IMR-90 (cell line): Measurements from ENCODE around the gene SWAP70. TPM values are rescaled to one million over a fixed set of nuclear protein-coding genes. Genes with fewer than 3 reads are reported as not detected.

ENCODE experiments used
- ATAC-seq: fragments of 200-7000 bp; cut with Tn5 transposase; 2 replicates; pipeline ENCODE4 v1.9.1; 2020; ENCODE audit warnings: low read depth, mild to moderate bottlenecking, moderate library complexity
- BruUV-seq: library from RNA; stranded (reverse); fragments of 400-500 nt; replicated peaks from 2 replicates; lab custom pipeline; 2021; lab: Mats Ljungman, UMichigan
- CTCF ChIA-PET: fragments of 300-600 bp; formaldehyde crosslinking; extraction: SDS; loops from one replicate; lab custom pipeline; 2021; ENCODE audit warnings: antibody characterized with exemption; lab: Yijun Ruan, JAX
- POLR2A ChIA-PET: fragments of 300-600 bp; sonication (Branson Sonifier 250); formaldehyde crosslinking; loops from one replicate; lab custom pipeline; 2022; ENCODE audit warnings: antibody characterized with exemption; ENCODE audit not compliant: unreplicated experiment; lab: Charles Lee
- DNase-seq: peaks from one replicate; pipeline ENCODE4 v3.0.0; 2013
- H2AFZ ChIP-seq: replicated peaks from 2 replicates; pipeline ENCODE3; 2013; ENCODE audit warnings: low read length, mild to moderate bottlenecking; ENCODE audit not compliant: poor library complexity
- H2AK5ac ChIP-seq: 2 replicates; pipeline ENCODE4 v1.6.1; 2013; ENCODE audit warnings: low read depth, low read length, inconsistent platforms
- H2AK9ac ChIP-seq: replicated peaks from 2 replicates; pipeline ENCODE3; 2013; ENCODE audit warnings: mild to moderate bottlenecking, low read depth, low read length, moderate library complexity; ENCODE audit not compliant: poor library complexity
- H2BK120ac ChIP-seq: 2 replicates; pipeline ENCODE4 v1.6.1; 2013; ENCODE audit warnings: low read depth, low read length, inconsistent platforms
- H2BK15ac ChIP-seq: 3 replicates; pipeline ENCODE4 v1.6.1; 2013; ENCODE audit warnings: low read depth, low read length, inconsistent platforms
- H2BK20ac ChIP-seq: 2 replicates; pipeline ENCODE4 v1.6.1; 2013; ENCODE audit warnings: low read depth, mild to moderate bottlenecking, inconsistent platforms, low read length, moderate library complexity
- H2BK5ac ChIP-seq: 2 replicates; pipeline ENCODE4 v1.6.1; 2013; ENCODE audit warnings: mild to moderate bottlenecking, low read depth, low read length, inconsistent platforms; ENCODE audit not compliant: poor library complexity, severe bottlenecking
- H3K14ac ChIP-seq: replicated peaks from 2 replicates; pipeline ENCODE4 v1.6.1; 2013; ENCODE audit warnings: low read depth, low read length, inconsistent platforms
- H3K18ac ChIP-seq: 2 replicates; pipeline ENCODE4 v1.6.1; 2013; ENCODE audit warnings: low read depth, low read length, control low read depth
- H3K23ac ChIP-seq: 2 replicates; pipeline ENCODE4 v1.6.1; 2013; ENCODE audit warnings: low read depth, low read length, inconsistent platforms
- H3K27ac ChIP-seq: 2 replicates; pipeline ENCODE4 v1.5.1; 2013; ENCODE audit warnings: mild to moderate bottlenecking, control low read depth, low read length; ENCODE audit not compliant: insufficient read depth
- H3K27me3 ChIP-seq: 2 replicates; pipeline ENCODE4 v1.6.1; 2013; ENCODE audit warnings: low read length; ENCODE audit not compliant: control insufficient read depth, insufficient read depth
- H3K36me3 ChIP-seq: 2 replicates; pipeline ENCODE4 v1.6.1; 2013; ENCODE audit warnings: low read length, mixed read lengths; ENCODE audit not compliant: control insufficient read depth, insufficient read depth
- H3K4ac ChIP-seq: 2 replicates; pipeline ENCODE4 v1.6.1; 2013; ENCODE audit warnings: low read depth, low read length, inconsistent platforms
- H3K4me1 ChIP-seq: 2 replicates; pipeline ENCODE4 v1.6.1; 2013; ENCODE audit warnings: low read length, mixed read lengths; ENCODE audit not compliant: control insufficient read depth, insufficient read depth
- H3K4me2 ChIP-seq: 2 replicates; pipeline ENCODE4 v1.6.1; 2013; ENCODE audit warnings: low read depth, mild to moderate bottlenecking, control low read depth, low read length, moderate library complexity
- H3K4me3 ChIP-seq: 2 replicates; pipeline ENCODE4 v1.5.1; 2013; ENCODE audit warnings: low read depth, mild to moderate bottlenecking, control low read depth, low read length, moderate library complexity; ENCODE audit not compliant: insufficient read depth
- H3K56ac ChIP-seq: 2 replicates; pipeline ENCODE4 v1.6.1; 2013; ENCODE audit warnings: low read length, inconsistent platforms; ENCODE audit not compliant: insufficient read depth; ENCODE audit errors: extremely low read depth
- H3K79me1 ChIP-seq, 2 experiments: 2 replicates each; pipeline ENCODE4 v1.6.1; 2013; ENCODE audit warnings: low read length in 2 of 2, inconsistent platforms in 1 of 2, low read depth in 1 of 2
- H3K9ac ChIP-seq: 2 replicates; pipeline ENCODE4 v1.6.1; 2013; ENCODE audit warnings: low read depth, low read length, control low read depth
- H3K9me1 ChIP-seq: 2 replicates; pipeline ENCODE4 v1.6.1; 2013; ENCODE audit warnings: low read length, inconsistent platforms; ENCODE audit not compliant: insufficient read depth
- H3K9me3 ChIP-seq: 2 replicates; pipeline ENCODE4 v1.6.1; 2013; ENCODE audit warnings: low read length; ENCODE audit not compliant: control insufficient read depth, insufficient read depth
- H4K20me1 ChIP-seq: 2 replicates; pipeline ENCODE4 v1.6.1; 2013; ENCODE audit warnings: low read length, inconsistent platforms; ENCODE audit not compliant: insufficient read depth
- H4K5ac ChIP-seq: 2 replicates; pipeline ENCODE4 v1.6.1; 2013; ENCODE audit warnings: mild to moderate bottlenecking, low read depth, low read length, control low read depth
- H4K8ac ChIP-seq, 2 experiments: 2 replicates each; pipeline ENCODE4 v1.6.1; 2013; ENCODE audit warnings: low read depth in 2 of 2, low read length in 2 of 2, control low read depth in 1 of 2, inconsistent platforms in 1 of 2
- H4K91ac ChIP-seq: 2 replicates; pipeline ENCODE4 v1.6.1; 2013; ENCODE audit warnings: low read depth, low read length, inconsistent platforms; ENCODE audit not compliant: insufficient read depth
- BHLHE40 ChIP-seq: fragments of 150-350 bp; IDR thresholded peaks from 2 replicates; pipeline ENCODE4 v1.6.1; 2016; ENCODE audit warnings: mild to moderate bottlenecking, low read depth, low read length
- FOS ChIP-seq: fragments of 150-350 bp; IDR thresholded peaks from 2 replicates; pipeline ENCODE4 v1.6.1; 2016; ENCODE audit warnings: low read depth, low read length
- POLR2A ChIP-seq: IDR thresholded peaks from 2 replicates; pipeline ENCODE4 v1.6.1; 2012; ENCODE audit warnings: mild to moderate bottlenecking, low read depth, low read length
- WGBS, 2 experiments: methylation state at CpG; one replicate each; pipeline versions ENCODE4 v1.1.5 to v1.1.7; 2013; ENCODE audit warnings: missing lambda C conversion rate in 2 of 2; ENCODE audit not compliant: insufficient read length in 1 of 2; ENCODE audit errors: extremely low coverage in 2 of 2; 5-methylcytosine and 5-hydroxymethylcytosine counted together
- dilution Hi-C: fragments of 300-500 bp; cut with HindIII; formaldehyde crosslinking; loops from one replicate; pipeline ENCODE4 v1.14.3; 2018; ENCODE audit warnings: low sequenced_read_pairs; ENCODE audit not compliant: unreplicated experiment
- in situ Hi-C: fragments of 300-500 bp; cut with MboI; formaldehyde crosslinking; loops from 3 replicates; pipeline ENCODE4 v1.14.3; 2019; ENCODE audit warnings: low sequenced_read_pairs, inconsistent platforms, mixed read lengths
- intact Hi-C: fragments of 100-400 bp; cut with micrococcal nuclease; formaldehyde crosslinking; loops from 2 replicates; pipeline ENCODE4 v1.10.0; 2022
- polyA plus RNA-seq, 3 experiments: library from polyadenylated mRNA; depleted of rRNA; stranded (reverse); fragments of >200 nt; gene quantifications; 2 replicates each; pipeline ENCODE4 v1.2.3, GENCODE V29; 2012; ENCODE audit warnings: low replicate concordance in 1 of 3
- total RNA-seq: library from RNA; depleted of rRNA; stranded (reverse); fragments of >200 nt; gene quantifications from 2 replicates; pipeline ENCODE4 v1.2.3, GENCODE V29; 2012

SWAP70 gene
- total and polyA plus RNA-seq, 2 of the 4 experiments (the other 2 are of a cell fraction), result 15.5 to 19.9 TPM

DNA sequence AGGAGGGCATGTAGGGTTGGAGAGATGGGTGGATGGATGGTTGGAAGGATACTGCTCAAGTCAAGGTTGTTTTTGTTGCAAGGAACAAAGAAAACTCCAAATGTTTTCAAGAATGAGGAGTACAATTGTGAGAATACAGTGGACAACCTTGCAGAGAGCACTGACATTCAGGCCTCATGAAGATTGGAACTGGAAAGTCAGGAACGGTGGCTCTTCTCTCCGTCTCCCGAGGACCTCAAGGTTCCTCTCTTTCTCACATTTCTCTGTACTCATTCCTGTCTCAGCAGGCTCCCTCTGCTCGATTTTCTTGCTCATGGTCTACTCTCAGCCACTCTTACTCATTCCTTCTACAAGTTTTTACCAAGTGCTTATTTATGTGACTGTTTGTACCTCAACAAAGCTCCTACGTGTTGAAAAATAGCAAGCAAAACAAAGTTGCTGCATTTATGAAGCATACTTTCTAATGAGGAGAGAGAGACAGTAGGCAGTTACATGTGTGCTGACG, 97.6 kb downstream of the SWAP70 start:
- no peak overlapping the region for H3K4me2 ChIP-seq
- H3K4me3 ChIP-seq, result no peak overlapping the region
- peaks cover 51% of the 10 kb centered on the region for H3K4me1 ChIP-seq
- DNase-seq (no peak), ATAC-seq (no peak)
- peak overlapping the region; percentile 20; the same call in 1 of the 2 replicates for H3K56ac ChIP-seq
- H3K79me1 ChIP-seq, result peaks cover 5 to 64% of the 10 kb centered on the region in 2 experiments; a peak in 3 of 4 replicates
- H4K20me1 ChIP-seq, result peaks cover 3% of the 10 kb centered on the region; the same call in 1 of the 2 replicates
- peak overlapping the region; percentile 59 for H2BK5ac ChIP-seq
- peak overlapping the region; percentile 98 for H4K91ac ChIP-seq
- H4K5ac ChIP-seq, result peak overlapping the region; percentile 44
- peak overlapping the region; percentile 97 for H2BK120ac ChIP-seq
- peak overlapping the region; percentile 5 for H3K23ac ChIP-seq
- H2AK9ac ChIP-seq, result peak overlapping the region; percentile 53
- in situ Hi-C loops (loop anchor here (5.0 to 25.0 kb wide), 3 partner anchors 201 to 973 kb away; no protein-coding TSS in a partner anchor), dilution Hi-C loops (no loop called here), intact Hi-C loops (no loop called here)
- CTCF ChIA-PET, result interaction anchor here (0.6 kb wide), 1 partner anchor 241 kb away, joined by 6 read pairs; no protein-coding TSS in a partner anchor
- no peak overlapping the region for H2AFZ ChIP-seq
- no peak overlapping the region for H3K9ac ChIP-seq
- H2BK15ac ChIP-seq, result peak overlapping the region; percentile 96
- peak overlapping the region; percentile 85 for H3K14ac ChIP-seq
- H4K8ac ChIP-seq, result peak overlapping the region; percentile 81 to 98; a peak in 3 of 4 replicates
- BruUV-seq, result no TSS peak
- no peaks in the 10 kb centered on the region for H3K36me3 ChIP-seq
- WGBS, 2 experiments, result 92% methylated on average over 4 of the region's 6 CpGs; no CpG with 5 or more reads in 1 of the 2 experiments
- peak overlapping the region; percentile 93 for H2BK20ac ChIP-seq
- no peak for TF ChIP-seq FOS
- no peak for TF ChIP-seq BHLHE40
- TF ChIP-seq POLR2A, result no peak
- POLR2A ChIA-PET, result no interaction called here
- H3K9me3 ChIP-seq, result no peaks in the 10 kb centered on the region
- peak overlapping the region; percentile 71 for H3K18ac ChIP-seq
- H3K27ac ChIP-seq, result peak overlapping the region; percentile 42; the same call in 1 of the 2 replicates
- peak overlapping the region; percentile 97 for H3K4ac ChIP-seq
- no peaks in the 10 kb centered on the region for H3K27me3 ChIP-seq
- peaks cover 51% of the 10 kb centered on the region for H3K9me1 ChIP-seq
- H2AK5ac ChIP-seq, result peak overlapping the region; percentile 99
